GM23248 (cell line): Measurements from ENCODE around the gene BCAP31. TPM values are rescaled to one million over a fixed set of nuclear protein-coding genes. Genes with fewer than 3 reads are reported as not detected.
"Not testable (repeated sequence)": the region's sequence is repeated elsewhere in the genome, so short reads cannot be mapped to it uniquely, and the experiment has no call there.

ENCODE experiments used
- DNase-seq: peaks from one replicate; pipeline ENCODE4 v3.0.0-alpha.2; 2015
- H2AFZ ChIP-seq: fragments of 200-600 bp; sonication (generic); 2 replicates; pipeline ENCODE4 v1.6.1; 2016; ENCODE audit warnings: antibody characterized with exemption
- H3F3A ChIP-seq: fragments of 200-600 bp; sonication (generic); 2 replicates; pipeline ENCODE4 v1.6.1; 2016; ENCODE audit warnings: mild to moderate bottlenecking, antibody characterized with exemption, mixed run types; ENCODE audit not compliant: insufficient read depth
- H3K27ac ChIP-seq: fragments of 200-600 bp; sonication (generic); 2 replicates; pipeline ENCODE4 v1.5.1; 2016; ENCODE audit warnings: mild to moderate bottlenecking
- H3K27me3 ChIP-seq: fragments of 200-600 bp; sonication (generic); replicated peaks from 2 replicates; pipeline ENCODE4 v1.6.1; 2016; ENCODE audit warnings: mild to moderate bottlenecking; ENCODE audit not compliant: insufficient read depth
- H3K36me3 ChIP-seq: fragments of 200-600 bp; sonication (generic); 2 replicates; pipeline ENCODE4 v1.6.1; 2016; ENCODE audit warnings: low read depth, mild to moderate bottlenecking
- H3K4me1 ChIP-seq: fragments of 200-600 bp; sonication (generic); 2 replicates; pipeline ENCODE4 v1.6.1; 2016; ENCODE audit warnings: mild to moderate bottlenecking; ENCODE audit not compliant: insufficient read depth
- H3K4me2 ChIP-seq: fragments of 200-600 bp; sonication (generic); one replicate; pipeline ENCODE4 v1.6.1; 2016; ENCODE audit warnings: mild to moderate bottlenecking; ENCODE audit not compliant: unreplicated experiment
- H3K4me3 ChIP-seq: fragments of 200-600 bp; sonication (generic); 2 replicates; pipeline ENCODE4 v1.5.1; 2016; ENCODE audit warnings: mild to moderate bottlenecking
- H3K79me2 ChIP-seq: fragments of 200-600 bp; sonication (generic); 2 replicates; pipeline ENCODE4 v1.6.1; 2016; ENCODE audit warnings: mild to moderate bottlenecking; ENCODE audit not compliant: insufficient read depth
- H3K9ac ChIP-seq: fragments of 200-600 bp; sonication (generic); 2 replicates; pipeline ENCODE4 v1.6.1; 2016; ENCODE audit warnings: mild to moderate bottlenecking
- H3K9me2 ChIP-seq: fragments of 200-600 bp; sonication (generic); 2 replicates; pipeline ENCODE4 v1.6.1; 2016; ENCODE audit warnings: mixed run types, mild to moderate bottlenecking, moderate library complexity; ENCODE audit not compliant: insufficient read depth
- H3K9me3 ChIP-seq: fragments of 200-600 bp; sonication (generic); one replicate; pipeline ENCODE4 v1.6.1; 2017; ENCODE audit warnings: low read depth
- H4K20me1 ChIP-seq: fragments of 200-600 bp; sonication (generic); 2 replicates; pipeline ENCODE4 v1.6.0; 2016; ENCODE audit not compliant: insufficient read depth
- EZH2 ChIP-seq: fragments of 200-600 bp; sonication (generic); IDR thresholded peaks from 2 replicates; pipeline ENCODE4 v1.6.1; 2018; ENCODE audit warnings: antibody characterized with exemption, mild to moderate bottlenecking; ENCODE audit not compliant: insufficient read depth, poor library complexity, severe bottlenecking
- EZH2phosphoT487 ChIP-seq: fragments of 200-600 bp; sonication (generic); IDR thresholded peaks from 2 replicates; pipeline ENCODE4 v1.6.1; 2018; ENCODE audit warnings: antibody characterized with exemption, moderate library complexity, mild to moderate bottlenecking, low read depth; ENCODE audit not compliant: insufficient read depth
- WGBS, 2 experiments: methylation state at CpG; one replicate each; pipeline ENCODE4 v1.1.6; 2015 to 2017; ENCODE audit warnings: low lambda C conversion rate in 2 of 2, low coverage in 1 of 2; ENCODE audit errors: missing lambda C conversion rate in 2 of 2; 5-methylcytosine and 5-hydroxymethylcytosine counted together
- in situ Hi-C: fragments of 300-500 bp; cut with MboI; formaldehyde crosslinking; loops from 2 replicates; pipeline ENCODE4 v1.15.0; 2020
- polyA plus RNA-seq: library from polyadenylated mRNA; unstranded; fragments of >200 nt; fragmentation: Nextera tagmentation; extraction: Ambion mirVana; gene quantifications from 2 replicates; pipeline ENCODE4 v1.2.1, GENCODE V29; 2016
- total RNA-seq: library from RNA; depleted of rRNA; stranded (reverse); fragments of >200 nt; shearing (Covaris generic); gene quantifications from 2 replicates; pipeline ENCODE4 v1.2.3, GENCODE V29; 2014

Gene BCAP31
- total and polyA plus RNA-seq, 2 experiments from 2014 or later, result 180 to 317 TPM

GRCh38 chrX:153746359-153746758 lies 22.2 kb upstream of the BCAP31 start:
- TF ChIP-seq EZH2phosphoT487, result no peak
- TF ChIP-seq EZH2, result no peak
- no peak for DNase-seq
- no peaks in the 10 kb centered on the region for H3F3A ChIP-seq
- no peaks in the 10 kb centered on the region for H3K79me2 ChIP-seq
- no peaks in the 10 kb centered on the region for H3K9me3 ChIP-seq
- WGBS, 2 experiments, result 70 to 73% methylated on average over 3 of the region's 3 CpGs
- in situ Hi-C loops, result no loop called here
- H4K20me1 ChIP-seq, result no peaks in the 10 kb centered on the region
- no peak overlapping the region for H3K4me2 ChIP-seq
- no peaks in the 10 kb centered on the region for H3K27me3 ChIP-seq
- no peaks in the 10 kb centered on the region for H3K9me2 ChIP-seq
- H3K4me3 ChIP-seq, result no peak overlapping the region
- H3K36me3 ChIP-seq, result no peaks in the 10 kb centered on the region
- no peak overlapping the region for H2AFZ ChIP-seq
- no peak overlapping the region for H3K9ac ChIP-seq
- H3K4me1 ChIP-seq, result 0 out of 2 replicates have a peak, but pooled peaks cover 3% of the 10 kb centered on the region
- H3K27ac ChIP-seq, result no peak overlapping the region

- H3K27ac ChIP-seq, H3K9ac ChIP-seq: not testable (repeated sequence)
Measured at GRCh38 chrX:153745067-153745433, 20.9 kb upstream of the BCAP31 start.

GRCh38 chrX:153744210-153745066 lies 20.3 kb upstream of the BCAP31 start:
- in situ Hi-C loops, result no loop called here
- Histone ChIP-seq H3K9me2 (no peaks in the 10 kb centered on the region), H2AFZ (no peak overlapping the region), H3K9ac (no peak overlapping the region), H3K4me1 (0 out of 2 replicates have a peak, but pooled peaks cover 3% of the 10 kb centered on the region), H3K9me3 (no peaks in the 10 kb centered on the region), H3F3A (no peaks in the 10 kb centered on the region), H3K79me2 (no peaks in the 10 kb centered on the region), H3K4me3 (peak overlapping the region; percentile 26; the same call in 1 of the 2 replicates), H3K36me3 (no peaks in the 10 kb centered on the region), H3K27me3 (no peaks in the 10 kb centered on the region), H3K27ac (no peak overlapping the region), H4K20me1 (no peaks in the 10 kb centered on the region), H3K4me2 (peak overlapping the region; percentile 35)
- DNase-seq, result peak; percentile 43
- WGBS, 2 experiments, result 4 to 5% methylated on average over 16 to 31 of the region's 38 CpGs
- no peak for TF ChIP-seq EZH2
- TF ChIP-seq EZH2phosphoT487, result no peak

More at GRCh38 chrX:153745067-153745433, 20.9 kb upstream of the BCAP31 start:
- H3K4me2 ChIP-seq, in situ Hi-C loops, DNase-seq, H2AFZ ChIP-seq, H3K9me3 ChIP-seq, H3K9me2 ChIP-seq, H3K4me3 ChIP-seq, H4K20me1 ChIP-seq, H3K36me3 ChIP-seq, H3K27me3 ChIP-seq, H3F3A ChIP-seq, H3K4me1 ChIP-seq, H3K79me2 ChIP-seq: not testable (repeated sequence)
- 63 to 83% methylated on average over 2 to 10 of the region's 12 CpGs for WGBS, 2 experiments

GRCh38 chrX:153743468-153744209 lies 19.5 kb upstream of the BCAP31 start:
- Histone ChIP-seq H3K4me2 (peak overlapping the region; percentile 35), H3K4me3 (peak overlapping the region; percentile 26; the same call in 1 of the 2 replicates)
- peak; percentile 53 for DNase-seq
- H4K20me1 ChIP-seq, H3K9me3 ChIP-seq, H3K27ac ChIP-seq, H3K4me1 ChIP-seq, H3K79me2 ChIP-seq, H3F3A ChIP-seq, H3K36me3 ChIP-seq, H3K27me3 ChIP-seq, H3K9me2 ChIP-seq, in situ Hi-C loops, H2AFZ ChIP-seq, H3K9ac ChIP-seq: not testable (repeated sequence)
- WGBS, 2 experiments, result 6 to 11% methylated on average over 8 to 9 of the region's 35 CpGs

- H3K4me1 ChIP-seq, DNase-seq, H3K4me2 ChIP-seq, H3K4me3 ChIP-seq, H2AFZ ChIP-seq, H3K9me2 ChIP-seq, in situ Hi-C loops, H3K27ac ChIP-seq, H3K36me3 ChIP-seq, H4K20me1 ChIP-seq, H3K79me2 ChIP-seq, H3K9me3 ChIP-seq, H3F3A ChIP-seq, H3K27me3 ChIP-seq, H3K9ac ChIP-seq: not testable (repeated sequence)
- WGBS, 2 experiments, result 38 to 60% methylated on average over 8 to 9 of the region's 32 CpGs
Measured at GRCh38 chrX:153742796-153743467, 18.7 kb upstream of the BCAP31 start.

GRCh38 chrX:153742111-153742510 lies 17.9 kb upstream of the BCAP31 start:
- H4K20me1 ChIP-seq, DNase-seq, H3K9me2 ChIP-seq, H3K9me3 ChIP-seq, H3K36me3 ChIP-seq, H3K4me2 ChIP-seq, H3K27me3 ChIP-seq, H2AFZ ChIP-seq, H3K4me3 ChIP-seq, H3K27ac ChIP-seq, H3K4me1 ChIP-seq, H3K9ac ChIP-seq, in situ Hi-C loops, H3F3A ChIP-seq, H3K79me2 ChIP-seq: not testable (repeated sequence)
- WGBS, 2 experiments, result 100% methylated on average over 8 to 10 of the region's 14 CpGs
